Measurements from ENCODE around the gene CDH12.

DNA sequence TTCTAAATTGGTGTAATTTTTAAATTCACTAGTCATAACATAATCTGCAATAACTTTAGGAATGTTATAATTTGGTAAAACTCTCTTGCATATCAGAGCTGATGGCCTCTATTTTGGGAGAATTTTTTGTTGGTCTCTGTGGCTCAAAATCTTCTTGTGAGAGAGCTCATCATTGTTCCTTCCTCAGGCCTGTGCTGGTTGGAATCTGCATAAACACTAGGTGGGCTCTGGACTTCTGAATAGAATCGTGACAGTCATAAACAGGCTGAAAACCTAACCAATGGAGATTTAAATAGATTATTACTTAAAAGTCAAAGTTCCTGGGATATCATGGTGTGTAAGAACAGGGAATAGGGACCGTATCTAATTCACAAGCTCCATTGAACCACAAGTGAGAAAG is 1129.6 kb downstream of the CDH12 start:
- no peak for TF ChIP-seq CTCF (IDR thresholded peaks at IDR 0.05)
- no peak for TF ChIP-seq POLR2A (IDR thresholded peaks at IDR 0.05)
- TF ChIP-seq EP300 (IDR thresholded peaks at IDR 0.05) = no peak

All from gastroesophageal sphincter (tissue), 3 donors.